NK-92 treated with Interleukin-12 subunit alpha and Interleukin-12 subunit beta, amount 100 ng/mL, for 24 hours (cell line): ENCODE results near the gene FOXJ1.

Source experiments
- DNase-seq: peaks from one replicate; lab custom pipeline; 2025; lab: John Stamatoyannopoulos, UW

Gene FOXJ1

GRCh38 chr17:76123749-76124581, 17.1 kb downstream of the FOXJ1 start:
- no peak for DNase-seq

DNA sequence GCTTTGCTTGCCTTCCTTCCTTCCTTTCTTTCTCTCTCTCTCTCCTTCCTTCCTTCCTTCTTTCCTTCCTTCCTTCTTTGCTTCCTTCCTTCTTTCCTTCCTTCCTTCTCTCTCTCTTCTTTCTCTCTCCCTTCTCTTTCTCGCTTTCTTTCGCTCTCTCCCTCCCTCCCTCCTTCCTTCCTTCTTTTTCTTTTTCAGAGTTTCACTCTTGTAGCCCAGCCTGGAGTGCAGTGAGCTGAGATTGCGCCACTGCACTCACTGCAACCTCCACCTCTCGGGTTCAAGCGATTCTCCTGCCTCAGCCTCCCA, 17.9 kb downstream of the FOXJ1 start:
- DNase-seq = no peak

- no peak for DNase-seq
Measured at GRCh38 chr17:76122431-76123190, 18.4 kb downstream of the FOXJ1 start.

DNA sequence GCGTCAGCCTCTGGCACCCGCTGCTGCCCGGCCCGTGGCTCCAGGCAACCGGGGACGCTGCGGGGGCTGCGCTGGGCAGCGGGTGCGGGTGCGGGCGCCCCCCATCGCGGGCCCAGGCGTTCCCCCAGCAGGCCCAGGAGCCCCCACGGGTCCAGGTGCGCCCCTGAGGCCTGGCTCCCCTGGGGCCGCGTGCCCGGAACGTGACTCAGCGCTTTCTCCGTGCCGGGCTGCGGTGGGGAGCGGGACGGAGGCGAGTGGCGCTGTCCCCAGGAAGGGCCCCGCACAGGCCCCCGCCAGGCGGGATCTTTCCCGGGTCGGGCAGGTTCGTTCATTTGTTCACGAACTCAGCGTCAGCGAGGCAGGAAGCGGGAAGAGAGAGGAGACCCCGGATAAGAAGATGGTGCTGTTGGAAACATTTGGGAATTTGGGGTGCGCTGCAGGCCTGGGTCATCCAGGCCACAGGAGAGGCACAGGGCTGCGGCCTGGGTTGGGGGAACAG, 19.1 kb downstream of the FOXJ1 start:
- no peak for DNase-seq

- DNase-seq = no peak
Measured at GRCh38 chr17:76120658-76121008, 20.4 kb downstream of the FOXJ1 start.

DNA sequence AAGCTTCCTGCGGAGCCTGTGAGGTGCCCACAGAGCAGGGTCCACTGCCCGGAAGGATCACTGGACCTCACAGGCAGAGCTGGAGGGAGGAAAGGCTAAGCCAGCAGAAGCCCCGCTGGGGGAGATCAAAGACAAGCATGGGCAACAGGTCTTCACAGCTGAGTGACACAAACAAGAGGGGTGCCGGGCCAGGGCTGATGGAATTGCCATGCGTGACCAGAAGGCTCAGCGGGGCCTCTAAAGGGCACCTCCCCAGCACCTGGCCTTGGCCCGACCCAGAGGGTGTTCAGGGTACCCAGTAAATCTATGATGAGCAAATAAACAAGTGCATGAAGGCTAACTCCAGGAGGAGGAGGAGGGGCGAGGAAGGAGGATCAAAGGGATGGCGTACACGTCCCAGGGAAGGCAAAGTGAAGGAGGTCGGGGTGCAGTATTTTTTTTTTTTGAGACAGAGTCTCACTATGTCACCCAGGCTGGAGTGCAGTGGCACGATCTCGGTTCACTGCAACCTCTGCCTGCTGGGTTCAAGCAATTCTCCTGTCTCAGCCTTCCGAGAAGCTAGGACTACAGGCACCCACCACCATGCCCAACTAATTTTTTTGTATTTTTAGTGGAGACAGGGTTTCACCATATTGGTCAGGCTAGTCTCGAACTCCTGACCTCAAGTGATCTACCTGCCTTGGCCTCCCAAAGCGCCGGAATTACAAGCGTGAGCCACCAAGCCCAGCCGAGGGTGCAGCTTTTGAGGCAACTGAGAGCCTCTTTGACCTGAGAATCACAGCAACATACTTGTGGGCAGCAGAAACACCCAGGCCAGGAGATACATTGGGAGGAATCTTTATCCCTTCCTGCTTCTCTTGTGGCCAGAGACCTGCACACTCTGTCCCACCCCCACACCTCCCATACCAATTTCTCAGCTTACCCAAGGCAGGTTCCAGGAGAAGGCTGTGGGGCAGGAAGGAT, 21.4 kb downstream of the FOXJ1 start:
- no peak for DNase-seq

DNA sequence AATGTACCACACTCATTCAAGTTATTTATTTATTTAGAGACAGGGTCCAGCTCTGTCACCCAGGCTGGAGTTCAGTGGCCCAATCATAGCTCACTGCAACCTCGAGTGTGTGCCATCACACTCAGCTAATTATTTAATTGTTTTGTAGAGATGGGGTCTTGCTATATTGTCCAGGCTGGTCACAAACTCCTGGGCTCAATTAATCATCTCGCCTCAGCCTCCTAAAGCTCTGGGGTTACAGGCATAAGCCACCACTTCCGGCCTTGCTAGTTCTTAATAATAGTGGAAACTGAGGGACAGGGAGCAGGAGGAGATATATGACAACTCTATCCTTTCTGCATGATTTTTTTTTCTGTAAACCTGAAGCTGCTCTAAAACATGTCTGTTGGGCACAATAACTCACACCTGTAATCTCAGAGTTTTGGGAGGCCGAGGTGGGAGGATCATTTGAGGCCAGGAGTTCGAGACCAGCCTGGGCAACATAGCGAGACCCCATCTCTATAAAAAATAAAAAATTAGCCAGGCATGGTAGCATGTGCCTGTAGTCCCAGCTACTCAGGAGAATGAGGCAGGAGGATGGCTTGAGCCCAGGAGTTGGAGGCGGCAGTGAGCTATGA, 25.8 kb downstream of the FOXJ1 start:
- DNase-seq = no peak

- no peak for DNase-seq
Measured at GRCh38 chr17:76111956-76112355, 29.1 kb downstream of the FOXJ1 start.

- no peak for DNase-seq
Measured at GRCh38 chr17:76107509-76107908, 33.5 kb downstream of the FOXJ1 start.

- DNase-seq = no peak
Measured at GRCh38 chr17:76106703-76107102, 34.3 kb downstream of the FOXJ1 start.

DNA sequence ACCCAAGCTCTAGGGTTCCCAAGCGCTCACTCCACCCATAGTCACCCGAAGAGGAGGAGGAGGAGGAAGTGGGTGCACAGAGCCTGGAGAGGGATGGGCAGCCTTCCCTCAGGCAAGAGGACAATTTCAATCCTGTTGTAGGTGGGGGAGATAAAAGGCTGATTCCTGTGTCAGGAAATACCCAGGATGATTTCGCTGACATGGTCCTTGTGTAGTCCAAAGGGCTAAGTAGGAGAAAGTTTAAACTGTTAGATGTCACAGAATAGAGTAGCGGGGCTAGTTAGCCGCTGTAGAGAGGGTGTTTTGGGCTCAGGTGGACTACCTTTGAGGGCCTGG, 36.2 kb downstream of the FOXJ1 start:
- DNase-seq = no peak

GRCh38 chr17:76104140-76104895, 36.7 kb downstream of the FOXJ1 start:
- no peak for DNase-seq

DNA sequence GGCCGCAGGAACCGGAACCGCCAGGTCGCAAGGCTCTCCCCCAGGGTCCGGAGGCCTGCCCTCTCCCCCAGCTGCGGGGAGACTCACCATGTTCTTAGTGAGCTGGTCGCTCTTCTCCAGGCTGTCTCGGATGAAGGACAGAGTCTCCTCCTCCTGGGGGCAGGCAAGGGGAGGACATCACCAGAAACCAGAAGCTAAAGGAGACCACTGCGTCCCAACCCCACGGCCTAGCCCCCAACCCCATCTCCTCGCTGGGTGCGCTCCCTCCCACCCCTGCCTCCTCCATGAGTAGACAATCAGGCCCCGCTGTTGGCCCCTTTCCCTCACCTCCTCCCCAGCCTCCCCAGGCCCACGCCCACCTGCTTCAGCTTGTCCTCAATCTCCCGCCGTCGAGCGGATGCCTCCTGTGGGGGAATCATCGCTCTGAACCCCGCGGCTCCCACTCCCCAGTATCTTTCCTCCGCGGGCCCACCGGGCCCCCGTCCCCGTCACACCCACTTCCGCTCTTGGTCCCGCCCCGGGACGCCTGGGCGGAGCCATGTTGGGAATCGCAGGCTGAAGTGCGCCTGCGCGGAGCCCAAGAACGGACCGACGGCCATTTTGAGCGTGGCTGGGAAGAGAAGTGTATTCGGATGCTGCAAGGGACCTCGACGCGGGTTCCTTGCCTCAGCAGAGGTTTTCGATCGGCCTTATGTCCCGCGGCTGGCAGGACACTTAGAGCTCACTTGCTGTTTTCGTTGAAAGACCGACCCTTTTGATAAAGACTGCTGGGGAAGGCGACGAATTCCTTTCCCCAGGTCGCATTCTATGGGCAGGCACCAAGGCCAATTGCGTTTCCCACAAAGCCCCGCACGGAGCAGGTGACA, 37.5 kb downstream of the FOXJ1 start, which contains the start of gene EXOC7:
Gene EXOC7 (minus strand): TSS at position 514 of the 866 bp plus-strand sequence. CDS start 95 bp downstream, at position 419.
- DNase-seq = peak; percentile 78

DNA sequence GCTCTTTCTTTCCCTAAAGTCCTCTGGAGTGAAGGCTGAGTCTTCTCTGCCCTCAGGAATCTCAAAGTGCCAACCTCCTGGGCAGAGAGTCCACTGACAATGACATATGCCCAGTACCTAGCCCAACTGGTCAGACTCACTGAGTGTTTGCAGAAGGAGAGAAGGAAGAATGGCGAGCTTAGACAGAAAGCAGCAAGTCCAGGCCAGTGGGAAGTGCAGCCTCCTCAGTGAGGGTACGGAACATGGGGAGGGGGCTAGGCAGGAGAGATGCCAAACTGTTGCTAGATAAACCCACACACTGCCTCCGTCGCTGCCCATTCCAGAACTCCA, 38.1 kb downstream of the FOXJ1 start:
- no peak for DNase-seq

DNA sequence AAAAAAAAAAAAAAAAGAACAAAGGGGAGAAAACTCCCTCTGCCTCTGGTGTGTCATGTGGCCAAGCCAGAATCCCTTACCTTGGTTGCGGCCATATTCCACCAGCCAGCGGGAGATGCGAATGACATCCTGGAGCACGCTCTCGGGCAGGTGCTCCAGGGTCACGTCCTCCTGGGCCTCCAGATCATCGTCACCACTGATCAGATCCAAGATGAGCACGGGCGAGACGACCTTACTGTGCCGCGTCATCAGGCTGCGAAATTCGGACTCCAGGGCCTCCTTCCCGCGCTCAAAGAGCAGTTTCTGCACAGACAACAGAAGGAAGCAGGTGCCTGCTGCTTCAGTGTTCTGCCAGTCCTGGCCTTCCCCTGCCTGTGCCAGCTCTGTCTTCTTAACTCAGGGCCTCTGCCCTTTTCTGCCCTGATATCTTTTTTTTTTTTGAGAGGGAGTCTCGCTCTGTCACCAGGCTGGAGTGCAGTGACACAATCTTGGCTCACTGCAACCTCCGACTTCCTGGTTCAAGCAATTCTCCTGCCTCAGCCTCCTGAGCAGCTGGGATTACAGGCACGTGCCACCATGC, 43.2 kb downstream of the FOXJ1 start:
- no peak for DNase-seq

DNA sequence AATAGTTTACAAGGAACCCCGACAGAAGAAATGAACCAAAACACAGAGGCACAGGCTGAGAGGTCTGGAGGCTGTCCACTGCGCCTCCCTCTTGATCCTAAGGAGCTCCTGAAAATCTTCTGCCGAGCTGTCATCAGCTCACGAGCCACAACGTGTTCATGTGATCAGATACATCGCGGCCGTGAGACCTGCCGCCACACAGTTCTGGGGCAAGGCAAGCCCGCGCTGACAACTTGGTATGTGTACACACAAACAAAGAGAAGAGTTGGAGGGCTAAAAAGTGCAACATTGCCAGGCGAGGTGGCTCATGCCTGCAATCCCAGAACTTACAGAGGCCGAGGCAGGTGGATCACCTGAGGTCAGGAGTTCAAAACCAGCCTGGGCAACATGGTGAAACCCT, 45.1 kb downstream of the FOXJ1 start:
- no peak for DNase-seq

DNA sequence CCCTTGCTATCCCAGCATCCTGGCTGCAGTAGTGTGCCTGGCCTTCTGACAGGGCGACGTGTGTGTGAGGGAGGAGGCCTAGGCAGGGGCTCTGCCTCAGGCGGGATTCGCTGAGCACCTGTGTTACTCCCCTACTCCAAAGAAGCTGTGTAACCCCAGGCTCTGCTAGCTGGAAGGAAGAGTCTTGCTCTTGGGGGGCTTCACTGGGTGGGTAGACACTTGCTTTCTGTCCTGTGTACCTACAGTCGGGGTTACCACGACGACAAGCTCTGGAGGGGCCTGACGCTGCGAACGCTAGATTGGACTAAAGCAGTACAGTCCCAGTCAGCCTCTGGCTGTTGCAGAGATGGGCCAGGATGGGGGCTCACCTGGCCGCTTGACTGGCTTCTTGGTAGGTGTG, 47.0 kb downstream of the FOXJ1 start:
- DNase-seq = no peak

- DNase-seq = no peak
Measured at GRCh38 chr17:76092526-76093413, 48.3 kb downstream of the FOXJ1 start.
